GM21390 (cell line): Measurements from ENCODE around the gene TCF20.

ENCODE experiments used
- ATAC-seq: cut with Tn5 transposase; IDR thresholded peaks from one replicate; pipeline ENCODE4 v1.9.1; 2021; ENCODE audit not compliant: unreplicated experiment

TCF20 gene

DNA sequence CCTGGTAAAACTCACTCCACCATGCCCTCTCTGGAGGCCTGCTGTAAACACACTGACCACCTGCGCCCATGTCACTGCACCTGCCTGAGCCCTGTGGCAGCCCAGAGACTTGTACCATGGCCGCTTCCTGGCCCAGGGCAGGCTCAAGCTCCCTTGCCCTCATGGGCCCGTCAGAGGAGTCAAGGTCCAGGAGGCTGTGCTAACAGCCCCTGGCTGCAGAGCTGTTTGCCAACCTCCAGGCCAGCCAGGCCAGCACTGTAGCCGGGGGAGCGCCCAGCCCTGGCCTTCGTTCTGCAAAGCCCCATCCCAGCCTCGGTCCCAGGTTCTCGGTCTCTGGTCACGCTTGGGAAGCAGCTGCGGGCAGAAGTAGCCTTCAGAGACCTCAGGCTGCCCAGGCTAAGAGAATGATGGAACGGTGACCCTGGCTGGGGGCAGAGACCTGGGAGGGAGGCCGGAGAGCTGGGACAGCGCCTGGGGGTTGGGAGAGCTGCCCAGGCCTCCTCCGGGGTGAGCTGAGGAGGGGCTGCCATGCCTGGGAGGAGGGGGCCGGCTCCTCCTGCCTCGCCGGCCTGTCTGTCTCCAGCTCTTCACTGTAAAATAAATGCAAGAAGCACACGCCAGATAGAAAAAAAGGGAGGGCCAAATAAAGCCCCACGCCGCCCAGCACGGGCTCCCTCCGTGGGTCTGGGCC lies 11.9 kb upstream of the TCF20 start:
- ATAC-seq = no peak

DNA sequence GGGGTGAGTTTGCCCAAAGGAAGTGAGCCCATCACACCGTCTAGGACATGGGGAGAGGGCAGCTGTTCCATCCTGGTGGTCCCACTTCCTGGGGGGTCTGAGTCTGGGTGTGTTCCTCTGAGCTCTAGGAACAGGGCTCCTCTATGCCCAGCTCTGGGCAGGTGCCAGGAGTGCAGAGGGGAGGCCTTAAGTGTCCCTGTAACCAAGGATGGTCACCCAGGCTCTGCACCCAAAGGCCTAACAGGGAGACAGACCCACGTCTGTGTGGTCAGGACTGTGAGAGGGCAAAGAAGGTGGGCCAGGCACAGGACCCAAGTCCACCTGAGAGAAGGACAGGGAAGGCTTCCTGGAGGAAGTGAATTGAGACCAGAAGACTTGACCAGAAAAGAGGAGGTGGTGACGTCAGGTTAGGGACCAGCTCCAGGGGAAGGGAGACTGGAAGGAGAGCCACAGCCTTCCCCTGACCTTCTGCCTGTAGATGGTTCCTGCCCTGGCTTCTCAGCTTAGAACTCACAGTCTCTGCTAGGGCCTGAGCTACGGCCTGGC lies 11.3 kb upstream of the TCF20 start:
- no peak for ATAC-seq

DNA sequence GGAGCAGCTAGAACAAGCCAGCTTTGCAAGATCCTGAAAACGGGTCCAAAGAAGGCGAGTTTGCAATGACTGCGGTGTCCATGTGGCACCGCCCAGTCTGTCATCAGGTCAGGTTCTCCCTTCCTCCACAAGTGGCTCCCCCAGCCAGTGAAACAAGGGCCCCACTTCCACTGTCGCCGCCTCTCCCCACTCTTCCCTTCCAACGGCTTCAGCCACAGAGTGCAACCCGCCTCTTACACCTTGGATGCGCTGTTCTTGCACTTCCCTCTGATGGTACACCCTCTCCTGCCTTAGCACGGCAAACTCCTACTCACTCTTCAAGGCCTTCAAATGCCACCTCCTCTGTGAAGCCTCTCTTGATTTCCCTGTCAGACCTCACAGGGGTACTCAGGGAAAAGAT lies 10.8 kb upstream of the TCF20 start:
- no peak for ATAC-seq

DNA sequence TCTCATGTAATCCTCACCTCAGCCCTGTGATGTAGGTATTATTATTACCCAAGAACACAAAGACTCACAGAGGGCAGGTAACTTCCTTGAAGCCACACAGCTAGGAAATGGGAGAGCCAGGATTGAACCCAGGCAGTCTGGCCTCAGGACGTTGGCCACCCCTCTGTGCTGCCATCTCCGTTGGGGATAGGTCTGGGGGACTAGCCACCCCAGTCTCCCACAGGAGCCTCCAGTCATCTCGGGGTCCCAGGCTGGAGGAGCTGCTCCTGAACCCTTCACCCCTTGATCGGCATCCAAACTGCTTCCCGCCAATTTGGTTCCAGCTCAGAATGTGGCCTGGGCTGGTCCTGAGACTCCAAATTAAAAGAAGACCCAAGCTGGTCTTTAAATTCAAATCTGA lies 10.4 kb upstream of the TCF20 start:
- no peak for ATAC-seq

DNA sequence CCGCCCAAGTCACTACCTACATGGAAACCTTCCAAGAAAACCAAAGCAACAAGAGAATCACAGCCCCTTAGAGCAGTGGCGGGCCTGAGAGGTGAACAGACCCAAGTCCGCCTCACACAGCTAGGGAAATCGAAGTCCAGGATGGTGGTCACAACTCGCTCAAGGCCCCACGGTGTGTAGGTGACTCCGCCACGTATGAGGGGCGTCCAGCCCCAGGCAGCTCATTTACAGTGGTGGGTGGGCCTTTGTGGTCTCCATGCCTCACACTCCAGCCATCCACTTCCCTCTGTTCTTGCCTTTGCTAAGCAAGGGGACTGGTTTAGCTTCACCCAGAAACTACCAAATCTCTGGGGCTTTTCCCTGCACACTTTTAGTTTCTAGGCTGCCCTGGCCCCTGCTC lies 9.7 kb upstream of the TCF20 start:
- no peak for ATAC-seq

DNA sequence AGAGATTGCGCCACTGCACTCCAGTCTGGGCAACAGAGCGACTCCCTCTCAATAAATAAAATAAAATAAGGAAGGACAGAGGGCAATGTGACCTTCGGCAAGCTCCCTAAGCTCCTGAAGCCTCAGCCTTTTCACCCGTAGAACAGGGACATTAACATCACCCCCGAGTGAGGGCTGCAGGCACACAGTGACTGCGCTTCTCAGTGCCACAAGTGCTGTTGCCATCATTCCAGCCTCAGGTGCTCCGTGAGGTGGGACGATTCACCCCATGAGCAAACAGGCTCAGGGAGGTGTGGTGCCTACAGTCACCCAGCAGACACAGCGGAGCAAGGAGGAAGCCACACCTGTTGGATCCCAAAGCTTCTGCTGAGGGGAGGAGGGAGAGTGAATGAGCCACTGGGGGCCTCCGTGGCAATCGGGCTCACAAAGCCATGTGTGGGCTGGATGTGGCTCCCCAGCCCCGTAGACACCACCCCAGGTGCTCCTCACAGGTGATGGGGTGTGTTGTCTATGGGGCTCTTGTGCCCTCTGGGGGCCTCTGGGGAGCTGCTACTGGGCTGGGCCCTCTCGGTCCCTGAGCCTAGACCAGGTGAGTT lies 9.1 kb upstream of the TCF20 start:
- ATAC-seq = no peak

DNA sequence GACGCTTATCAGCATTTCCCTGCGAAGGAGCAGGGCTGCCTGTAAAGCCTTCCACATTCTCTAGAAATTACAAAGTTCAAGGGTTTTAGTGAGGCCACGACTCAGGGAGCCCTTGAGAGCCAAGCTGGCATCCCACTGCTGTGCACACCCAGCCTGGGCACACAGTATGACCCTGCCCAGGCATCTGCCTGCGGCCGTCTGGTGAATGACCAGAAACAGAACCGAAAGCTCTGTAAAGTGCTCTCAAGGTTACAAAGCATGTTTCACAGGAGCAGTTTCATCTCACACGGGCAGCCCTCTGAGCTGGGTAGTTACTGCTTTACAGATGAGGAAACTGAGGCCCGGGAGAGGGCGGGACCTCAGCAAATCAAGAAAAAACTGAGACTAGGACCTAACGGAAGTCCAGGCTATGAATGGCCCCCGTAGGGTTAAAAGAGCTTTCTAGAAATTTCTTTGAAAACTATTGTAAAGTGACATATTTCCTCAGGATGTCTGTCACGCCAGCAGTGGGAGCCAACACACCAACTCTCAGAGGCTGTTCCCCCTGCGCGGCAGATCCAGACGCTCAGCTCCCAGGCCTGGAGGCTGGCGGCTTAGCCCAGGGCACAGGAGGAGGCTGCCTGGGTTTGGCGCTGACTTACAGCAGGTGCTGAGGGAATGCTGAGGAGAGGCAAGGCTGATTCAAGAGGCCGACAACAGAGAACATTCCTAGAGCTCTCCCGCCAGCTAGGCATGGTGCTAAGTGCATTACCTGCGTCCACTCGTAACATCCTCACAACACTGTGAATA lies 7.7 kb upstream of the TCF20 start:
- peak; percentile 53 for ATAC-seq

DNA sequence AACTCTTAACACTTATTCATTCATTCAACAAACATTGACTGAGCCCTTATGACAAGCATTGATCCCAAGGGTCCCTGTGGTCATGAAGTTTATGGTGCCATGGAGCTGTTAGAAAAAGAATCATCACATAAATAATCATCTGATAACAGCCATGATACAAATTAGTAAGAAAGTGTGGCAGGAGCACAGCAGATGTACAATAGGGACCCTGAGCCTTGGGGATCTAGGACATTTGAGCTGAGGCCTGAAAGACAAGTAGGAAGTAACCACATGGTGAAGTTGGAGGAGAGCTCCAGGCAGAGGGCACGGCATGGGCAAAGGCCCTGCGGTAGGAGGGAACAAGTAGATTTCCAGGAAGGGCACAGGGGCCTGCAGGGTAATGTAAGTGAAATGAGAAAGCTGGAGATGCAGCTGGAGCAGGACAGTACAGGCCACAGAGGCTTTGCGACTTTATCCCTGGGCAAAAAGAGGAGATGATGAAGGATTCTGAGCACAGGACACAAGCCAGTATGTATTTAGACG lies 6.8 kb upstream of the TCF20 start:
- ATAC-seq = no peak

DNA sequence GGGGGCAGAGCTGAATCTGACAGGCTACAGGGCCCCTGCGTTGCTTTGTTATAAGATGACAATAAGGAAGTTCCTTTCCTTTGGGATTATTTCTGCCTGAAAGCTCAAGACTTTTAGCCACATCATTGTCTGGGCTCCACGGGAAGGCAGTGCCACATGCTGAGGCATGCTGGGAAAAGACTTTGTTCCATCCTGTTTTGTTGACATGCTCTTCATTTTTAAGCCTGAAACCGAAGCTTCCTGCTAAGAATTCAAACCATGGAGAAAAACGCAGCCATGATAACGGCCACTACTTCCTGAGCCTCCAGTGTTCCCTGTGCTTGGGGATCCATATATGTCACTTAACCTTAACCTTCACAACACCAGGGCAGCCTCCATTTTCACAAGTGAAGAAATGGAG lies 5.5 kb upstream of the TCF20 start:
- ATAC-seq = no peak

DNA sequence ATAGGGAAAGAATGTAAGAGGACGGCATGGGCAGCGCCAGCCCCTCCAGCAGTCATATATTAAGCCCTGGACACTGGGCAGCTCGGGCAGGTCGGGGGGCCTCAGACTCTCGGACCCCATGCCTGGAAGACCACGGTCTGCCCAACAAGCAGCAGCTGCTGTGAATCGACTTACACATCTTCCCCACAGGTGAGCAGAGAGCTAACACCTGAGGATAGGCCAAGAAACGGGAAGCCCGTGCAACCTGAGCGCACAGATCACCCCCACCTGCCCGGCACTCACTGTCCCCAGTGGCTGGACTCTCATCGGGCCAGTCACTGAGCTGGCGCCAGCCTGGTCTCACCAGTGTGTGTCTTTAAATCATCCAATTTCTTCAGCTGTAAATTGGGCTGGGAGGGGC lies 4.7 kb upstream of the TCF20 start:
- no peak for ATAC-seq

DNA sequence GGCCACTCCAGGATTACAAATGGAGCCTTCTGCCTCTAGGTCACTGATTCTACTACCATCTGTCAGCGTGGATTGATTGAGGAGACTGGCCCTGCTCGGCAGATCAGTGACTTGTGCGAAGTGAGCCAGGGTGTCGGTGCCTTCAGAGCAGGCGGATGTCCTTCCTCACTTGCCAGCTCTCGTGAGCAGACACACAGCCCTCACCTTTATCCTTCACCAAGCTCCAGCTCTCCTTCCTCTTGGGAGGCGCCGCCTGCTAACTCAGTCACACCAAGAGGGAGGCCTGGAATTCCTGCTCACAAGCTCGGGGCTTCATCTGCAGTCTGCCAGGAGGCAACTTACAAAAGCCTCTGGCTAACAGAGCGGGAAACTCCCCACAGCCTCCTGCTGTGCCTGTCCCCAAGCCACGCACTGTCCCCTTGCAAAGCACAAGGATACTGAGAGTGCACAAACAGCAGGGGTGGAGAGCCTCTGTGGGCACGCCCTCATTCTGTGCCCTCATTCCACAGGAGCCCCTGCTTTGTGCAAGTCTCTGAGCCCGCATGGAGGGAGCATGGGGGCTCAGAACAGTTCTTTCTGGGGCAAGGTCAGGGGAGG lies 3.5 kb upstream of the TCF20 start:
- no peak for ATAC-seq

DNA sequence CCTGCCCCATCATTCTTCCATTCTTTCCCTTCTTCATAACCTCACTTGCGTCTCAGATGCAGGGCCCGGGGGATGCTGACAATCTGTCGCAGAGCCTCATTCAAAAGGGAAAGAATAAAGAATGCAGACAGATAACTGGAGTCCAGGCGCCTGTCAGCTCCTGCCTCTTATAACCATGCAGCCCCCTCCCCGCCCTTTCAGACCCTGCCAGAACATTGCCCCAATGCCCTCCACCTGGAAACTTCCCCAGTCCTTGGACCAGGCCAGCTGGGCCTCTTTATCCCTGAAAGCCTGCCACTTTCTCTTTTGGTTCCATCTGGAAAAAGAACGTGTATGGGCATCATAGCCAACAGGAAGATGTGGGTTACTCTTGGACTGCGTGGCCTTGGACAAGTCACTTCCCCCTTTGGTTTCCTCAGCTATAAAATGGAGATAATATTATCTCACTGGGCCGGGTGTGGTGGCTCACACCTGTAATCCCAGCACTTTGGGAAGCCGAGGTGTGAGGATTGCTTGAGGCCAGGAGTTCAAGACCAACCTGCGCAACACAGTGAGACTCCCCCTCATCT lies 2.1 kb upstream of the TCF20 start:
- ATAC-seq = no peak

DNA sequence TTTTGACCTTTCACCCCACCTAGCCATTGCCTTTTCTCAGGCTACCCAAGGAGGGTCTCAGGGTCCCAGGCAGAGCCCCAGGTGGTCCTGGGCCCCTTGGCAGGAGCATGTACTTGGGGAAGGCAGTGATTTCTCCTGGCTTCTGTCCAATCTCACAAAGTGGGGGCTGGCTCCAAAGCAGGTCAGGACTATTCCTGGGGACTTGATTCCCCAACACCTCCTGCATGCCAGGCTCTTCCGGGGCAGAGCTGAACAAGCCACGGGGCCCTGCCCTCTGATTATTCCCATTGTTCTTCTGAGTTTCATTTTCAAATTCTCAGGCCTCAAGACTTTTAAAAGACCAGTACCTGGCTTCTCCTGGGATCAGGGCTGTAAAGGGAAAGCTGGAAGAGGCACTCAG lies 1.5 kb upstream of the TCF20 start:
- ATAC-seq = no peak

DNA sequence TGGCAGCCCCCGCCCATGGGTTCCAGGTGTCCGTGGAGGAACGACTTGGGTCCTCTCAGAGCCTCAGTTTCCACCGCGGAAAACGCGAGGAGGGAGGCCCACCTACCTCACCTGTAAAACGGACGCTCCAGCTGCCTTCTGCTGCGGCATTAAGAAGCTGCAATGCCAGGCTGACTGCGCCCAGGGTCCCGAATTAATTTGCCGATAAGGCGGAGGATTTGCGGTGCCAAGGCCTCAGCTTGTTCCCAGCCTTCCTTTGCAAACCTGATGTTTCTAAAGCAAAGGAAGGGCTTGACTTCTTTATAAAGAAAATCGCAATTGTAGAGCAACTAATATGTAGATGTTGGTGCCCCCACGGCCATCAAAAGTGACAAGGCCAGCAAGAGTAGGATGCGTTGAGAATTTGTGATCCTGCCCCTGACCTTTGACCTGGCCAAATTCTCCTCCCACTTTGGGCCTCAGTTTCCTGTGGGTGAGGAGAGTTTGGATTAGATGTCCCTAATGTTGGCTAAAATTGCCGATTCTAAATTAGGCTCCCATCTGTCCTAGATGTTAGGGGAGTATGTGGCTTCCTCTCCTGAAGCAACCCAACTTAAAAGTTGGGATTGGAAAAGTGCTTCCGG lies 849 bp upstream of the TCF20 start:
- ATAC-seq = no peak

DNA sequence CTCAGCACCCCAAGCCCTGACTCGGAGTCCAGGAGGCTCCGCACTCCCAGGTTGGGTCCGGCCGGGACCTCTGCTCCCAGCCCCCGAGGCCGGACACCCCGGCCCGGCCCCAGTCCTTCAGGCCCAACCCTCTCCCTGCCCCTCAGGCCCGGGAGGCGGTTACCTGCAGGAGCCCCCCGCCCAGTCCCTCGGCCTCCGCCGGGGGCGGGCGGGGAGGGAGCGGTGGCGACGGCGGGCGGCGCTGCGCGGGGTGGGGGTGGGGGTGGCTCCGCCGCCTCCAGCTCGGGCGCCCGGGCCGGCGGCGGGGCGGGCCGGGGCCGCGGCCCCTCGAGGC lies 310 bp downstream of the TCF20 start:
- peak; percentile 37 for ATAC-seq

DNA sequence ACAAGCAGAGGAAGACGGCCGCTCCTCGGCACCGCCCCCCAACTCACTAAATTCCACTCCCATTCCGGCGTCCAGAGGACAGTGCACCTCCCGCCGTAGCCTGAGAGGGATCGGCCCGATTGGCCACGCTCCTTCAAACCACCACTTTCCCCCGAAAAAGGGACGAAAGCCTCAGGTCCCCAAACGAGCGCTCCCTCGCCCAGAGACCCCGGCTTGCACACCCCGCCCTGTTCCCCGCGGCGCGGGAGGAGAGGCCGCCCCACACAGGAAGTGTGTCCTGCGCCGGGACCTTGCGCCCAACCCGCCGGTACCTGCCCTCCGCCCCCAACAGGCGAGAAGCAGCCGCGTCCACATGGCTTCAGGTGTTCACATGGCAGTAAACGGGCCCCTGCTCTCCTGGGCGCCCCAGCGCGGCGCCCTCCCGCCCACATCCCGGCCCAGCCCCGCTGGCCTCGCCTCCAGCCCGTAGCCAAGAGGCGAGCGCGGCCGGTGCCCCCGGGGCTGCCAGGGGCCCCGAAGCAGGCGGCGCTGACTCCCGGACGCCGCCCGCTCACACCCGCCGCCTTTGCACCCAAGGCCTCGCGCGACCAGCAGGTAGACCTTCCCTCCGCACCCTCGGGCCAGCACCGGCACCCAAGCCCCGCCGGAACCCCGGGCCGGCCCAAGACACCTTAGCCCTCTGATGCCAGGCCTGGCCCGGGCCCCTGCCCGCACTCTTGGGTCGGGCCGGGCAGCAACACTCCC lies 849 bp downstream of the TCF20 start:
- peak; percentile 50 for ATAC-seq

DNA sequence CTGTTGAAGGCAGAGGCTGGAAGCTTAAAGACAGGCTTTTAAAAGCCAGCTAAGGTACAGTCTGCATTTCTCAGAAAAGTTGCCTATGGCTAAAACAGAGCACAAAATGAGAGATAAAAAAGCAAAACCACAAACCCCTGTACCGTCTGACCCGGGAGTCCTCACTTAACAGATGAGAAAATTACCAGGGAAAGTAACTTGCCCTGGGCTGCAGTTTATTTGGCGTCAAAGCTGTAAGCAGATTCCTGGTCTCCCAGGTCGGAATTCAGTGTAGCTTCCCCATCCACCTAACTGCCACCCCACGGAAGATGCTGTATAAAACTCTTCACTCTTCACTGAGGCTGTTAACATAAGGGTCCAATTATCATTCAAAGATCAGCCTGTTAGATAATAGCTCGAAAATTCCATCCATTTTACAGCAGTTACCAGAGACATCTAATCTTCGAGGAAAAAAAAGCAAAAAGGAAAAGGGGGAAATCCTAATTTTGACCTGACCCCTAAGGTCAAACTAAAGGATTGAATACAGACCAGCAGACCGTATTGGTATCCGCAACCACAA lies 1.5 kb downstream of the TCF20 start:
- no peak for ATAC-seq

DNA sequence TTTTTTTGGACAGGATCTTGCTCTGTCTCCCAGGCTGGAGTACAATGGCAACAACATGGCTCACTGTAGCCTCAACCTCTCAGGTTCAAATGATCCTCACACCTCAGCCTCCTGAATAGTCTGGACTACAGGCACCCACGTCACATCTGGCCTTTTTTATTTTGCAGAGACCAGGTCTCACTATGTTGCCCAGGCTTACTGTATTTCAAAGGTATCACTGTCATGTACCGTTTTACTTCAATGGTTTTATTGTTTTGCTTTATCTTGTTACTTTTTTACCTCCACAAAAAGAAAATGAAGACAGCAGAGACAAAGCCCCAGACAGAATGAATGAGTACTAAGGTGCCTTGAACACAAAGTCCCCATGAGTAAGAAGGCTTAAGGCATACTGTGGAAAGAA lies 5.1 kb downstream of the TCF20 start:
- ATAC-seq = no peak

DNA sequence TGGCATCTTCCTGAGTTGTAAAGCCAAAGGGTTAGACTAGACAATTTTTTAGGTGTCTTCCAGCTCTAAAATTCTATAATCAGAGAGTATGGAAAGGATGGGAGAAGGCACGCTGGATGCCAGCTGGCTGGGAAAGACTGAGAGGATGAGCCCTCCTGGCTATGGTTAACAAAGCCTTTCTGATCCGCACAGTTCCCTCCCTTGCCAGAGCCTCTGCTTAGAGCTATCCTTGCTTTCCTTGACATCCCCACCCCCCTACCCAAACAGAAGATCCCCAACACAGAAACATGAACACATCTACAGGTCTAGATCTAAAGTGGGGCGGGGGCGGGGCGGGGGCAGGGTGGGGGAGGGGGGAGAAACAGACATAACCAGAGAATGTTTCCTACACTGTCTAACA lies 6.5 kb downstream of the TCF20 start:
- ATAC-seq = no peak

DNA sequence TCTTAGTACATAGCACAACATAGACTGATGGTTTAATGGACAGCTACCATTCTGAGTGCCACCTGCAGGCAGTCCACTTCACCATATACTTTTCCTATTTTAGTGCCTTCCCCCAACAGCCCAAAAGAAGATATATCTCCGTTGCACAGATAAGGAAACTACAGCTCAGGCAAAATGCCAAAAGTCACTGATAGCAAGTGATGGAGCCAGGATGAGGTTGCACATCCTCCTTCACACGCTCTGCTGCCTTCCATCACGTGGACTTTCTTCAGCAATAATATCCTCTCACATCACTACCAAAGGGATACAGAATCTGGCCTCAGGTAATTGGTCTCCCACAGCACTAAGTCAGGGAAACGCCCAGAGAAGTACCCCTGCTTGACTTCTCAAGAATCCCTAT lies 7.5 kb downstream of the TCF20 start:
- ATAC-seq = no peak
